Bronchial epithelial cell (primary cell): ENCODE measurements around the gene NCLN. TPM values are rescaled to one million over a fixed set of nuclear protein-coding genes. Genes with fewer than 3 reads are reported as not detected.

Source experiments
- DNase-seq: peaks from one replicate; pipeline ENCODE4 v3.0.0-alpha.2; 2010; ENCODE audit warnings: low read depth
- FAIRE-seq: peaks from 2 replicates; lab custom pipeline; 2011; peaks lifted over from hg19 to GRCh38; lab: Jason Lieb, UNC
- H3K27me3 ChIP-seq: 2 replicates; pipeline ENCODE4 v1.5.1; 2011; ENCODE audit warnings: low read length; ENCODE audit not compliant: control insufficient read depth, insufficient read depth
- H3K36me3 ChIP-seq: 2 replicates; pipeline ENCODE4 v1.5.1; 2011; ENCODE audit warnings: low read length; ENCODE audit not compliant: control insufficient read depth, insufficient read depth
- H3K4me3 ChIP-seq: 2 replicates; pipeline ENCODE4 v1.5.1; 2011; ENCODE audit warnings: mild to moderate bottlenecking, low read depth, low read length, control low read depth
- CTCF ChIP-seq: IDR thresholded peaks from 2 replicates; pipeline ENCODE4 v1.5.1; 2011; ENCODE audit warnings: mild to moderate bottlenecking, moderate library complexity, low read length, control low read depth, inconsistent platforms; ENCODE audit not compliant: insufficient read depth, severe bottlenecking
- total RNA-seq: library from RNA; depleted of rRNA; stranded (reverse); fragments of >200 nt; gene quantifications from 2 replicates; pipeline ENCODE4 v1.2.1, GENCODE V29; 2014

Gene NCLN
- total RNA-seq, 1 donor from 2014 or later, result 41.6 TPM

- Histone ChIP-seq H3K4me3 (no peak overlapping the region), H3K36me3 (peaks cover 6% of the 10 kb centered on the region), H3K27me3 (no peaks in the 10 kb centered on the region)
- DNase-seq, result no peak
- FAIRE-seq, result no peak
- TF ChIP-seq CTCF, result no peak
These were observed 45.1 kb upstream of the NCLN start for GRCh38 chr19:3140667-3141038.

GRCh38 chr19:3142292-3142670, 43.4 kb upstream of the NCLN start:
- H3K4me3 ChIP-seq, result no peak overlapping the region
- DNase-seq, result peak; percentile 86
- FAIRE-seq, result no peak

GRCh38 chr19:3142781-3143337, 42.9 kb upstream of the NCLN start:
- DNase-seq (no peak), FAIRE-seq (no peak)
- H3K36me3 ChIP-seq, result peaks cover 10% of the 10 kb centered on the region
- no peak overlapping the region for H3K4me3 ChIP-seq
- H3K27me3 ChIP-seq, result no peaks in the 10 kb centered on the region
- no peak for TF ChIP-seq CTCF

More at GRCh38 chr19:3142292-3142670, 43.4 kb upstream of the NCLN start:
- H3K27me3 ChIP-seq, result no peaks in the 10 kb centered on the region
- TF ChIP-seq CTCF, result no peak
- peaks cover 10% of the 10 kb centered on the region for H3K36me3 ChIP-seq

GRCh38 chr19:3145909-3146676, 39.6 kb upstream of the NCLN start:
- FAIRE-seq (no peak), DNase-seq (no peak)
- TF ChIP-seq CTCF, result no peak
- peaks cover 27% of the 10 kb centered on the region for H3K36me3 ChIP-seq
- H3K4me3 ChIP-seq, result no peak overlapping the region
- no peaks in the 10 kb centered on the region for H3K27me3 ChIP-seq

- H3K36me3 ChIP-seq, result peaks cover 31% of the 10 kb centered on the region
- FAIRE-seq, result no peak
- TF ChIP-seq CTCF, result peak; percentile 93
These were observed 39.0 kb upstream of the NCLN start for GRCh38 chr19:3146677-3147100.

More at GRCh38 chr19:3146677-3147100, 39.0 kb upstream of the NCLN start:
- Histone ChIP-seq H3K27me3 (no peaks in the 10 kb centered on the region), H3K4me3 (no peak overlapping the region)
- DNase-seq, result no peak
